Loucy (cell line): ENCODE data around the gene PSMD14.

Experiments used
- CTCF ChIP-seq: fragments of 200-600 bp; sonication (generic); conservative IDR thresholded peaks from 2 replicates; pipeline ENCODE4 v1.5.1; 2014; ENCODE audit warnings: mild to moderate bottlenecking, antibody characterized with exemption, low read length
- EZH2phosphoT487 ChIP-seq: fragments of 200-600 bp; IDR thresholded peaks from 2 replicates; pipeline ENCODE4 v1.6.1; 2018; ENCODE audit warnings: antibody characterized with exemption, mild to moderate bottlenecking, moderate library complexity, borderline replicate concordance

- TF ChIP-seq CTCF: no peak
- no peak for TF ChIP-seq EZH2phosphoT487
These were observed 99.4 kb downstream of the PSMD14 start for GRCh38 chr2:161407597-161407996.
